Activated CD4-positive, alpha-beta T cell treated with anti-CD3 and anti-CD28 coated beads for 1 hour (primary cell): Measurements from ENCODE around the gene IL16.

Experiments
- DNase-seq: peaks from one replicate; pipeline ENCODE4 v3.0.0-alpha.2; 2020

Gene IL16

GRCh38 chr15:81209635-81210034 is 13.0 kb downstream of the IL16 start:
- no peak for DNase-seq

GRCh38 chr15:81211376-81211775 is 14.7 kb downstream of the IL16 start:
- no peak for DNase-seq

GRCh38 chr15:81213982-81214381 is 17.3 kb downstream of the IL16 start:
- no peak for DNase-seq

DNA sequence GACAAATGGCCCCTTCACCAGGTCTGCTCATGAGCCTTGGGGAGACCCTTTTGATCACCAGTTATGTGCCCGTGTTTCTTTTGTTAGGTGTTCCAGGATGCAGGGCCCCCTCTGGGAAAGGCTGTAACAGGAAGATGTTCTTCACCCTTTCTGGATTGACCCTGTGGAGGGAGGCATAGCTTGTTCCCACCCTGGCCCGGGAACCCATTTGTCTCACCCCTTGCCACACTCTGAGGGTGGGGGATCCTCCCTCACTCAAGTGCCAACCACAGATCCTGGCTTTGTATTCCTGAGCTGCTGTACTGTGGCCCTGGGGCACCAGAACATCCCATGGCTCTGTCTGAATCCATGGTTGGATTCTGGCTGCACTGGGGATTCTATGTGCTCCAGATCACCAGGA is 18.9 kb downstream of the IL16 start:
- DNase-seq = no peak

DNA sequence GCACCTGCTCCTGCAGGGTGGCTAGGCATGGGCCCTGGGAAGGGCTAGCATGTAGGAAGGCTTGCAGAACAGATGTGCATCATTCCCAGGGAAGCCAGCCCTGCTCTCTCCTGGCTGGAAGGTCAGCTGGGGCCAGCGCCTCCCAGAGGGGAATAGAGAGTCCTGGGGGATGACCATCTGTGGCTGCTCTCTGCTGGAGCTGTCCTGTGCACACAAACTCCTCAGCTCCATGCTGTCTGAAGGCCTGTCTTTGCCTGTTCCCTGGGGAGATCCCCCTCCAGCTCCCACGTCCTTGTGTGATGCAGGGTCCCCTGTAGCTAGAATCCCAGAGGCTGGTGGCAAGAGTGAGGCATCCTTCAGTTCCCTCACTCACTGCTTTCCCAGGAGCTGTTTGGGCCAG is 19.3 kb downstream of the IL16 start:
- no peak for DNase-seq

GRCh38 chr15:81216422-81216821 is 19.7 kb downstream of the IL16 start:
- no peak for DNase-seq

- DNase-seq = no peak
These were observed 24.8 kb downstream of the IL16 start for GRCh38 chr15:81221449-81221848.

- no peak for DNase-seq
These were observed 25.3 kb downstream of the IL16 start for GRCh38 chr15:81222007-81222406.

DNA sequence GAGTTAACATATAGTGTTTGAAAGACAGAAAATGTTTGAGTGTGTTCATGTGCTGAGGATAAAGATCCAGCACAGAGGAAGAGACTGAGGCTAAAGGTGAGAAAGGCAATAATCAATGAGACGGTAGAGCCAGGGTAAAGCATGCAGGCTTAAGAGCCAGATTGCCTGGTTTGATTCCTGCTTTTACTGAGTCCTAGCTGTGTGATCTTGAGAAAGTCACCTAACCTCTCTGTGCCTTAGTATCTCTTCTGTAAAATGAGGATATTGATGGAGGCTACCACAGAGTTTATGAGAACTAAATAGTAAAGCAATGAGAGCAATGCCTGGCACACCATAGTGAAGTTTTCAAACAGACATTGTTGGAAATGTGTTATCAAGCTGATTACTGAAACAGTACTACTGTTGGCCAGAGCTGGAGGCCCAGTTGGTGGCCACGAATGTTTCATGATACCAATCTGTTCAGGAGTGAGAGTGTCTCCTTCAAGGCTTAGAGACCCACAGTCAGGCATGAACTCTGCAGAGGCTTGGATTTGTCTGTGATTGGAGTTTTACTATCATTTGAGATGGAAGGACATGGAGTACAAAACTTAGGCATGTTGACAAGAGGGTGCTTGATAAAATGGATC is 26.8 kb downstream of the IL16 start:
- no peak for DNase-seq

DNA sequence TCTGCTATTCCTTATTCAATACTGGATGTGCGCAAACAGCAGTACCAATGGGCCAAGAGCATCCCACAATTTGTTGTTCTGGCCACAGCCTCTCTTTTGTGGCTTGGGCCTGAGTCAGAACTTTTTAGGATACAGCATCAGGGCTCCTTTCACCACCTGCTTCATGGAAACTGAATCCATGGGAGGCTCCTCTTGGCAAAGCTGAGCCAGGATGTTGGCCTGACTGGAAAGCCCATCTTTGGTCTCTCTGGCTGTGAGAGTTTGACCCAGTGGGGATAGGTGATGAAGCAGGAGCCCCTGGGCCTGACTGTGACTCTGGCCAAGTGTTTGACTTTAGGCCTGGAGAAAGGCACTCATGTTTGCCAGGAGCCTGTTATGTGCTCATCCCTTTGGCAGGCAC is 27.6 kb downstream of the IL16 start:
- no peak for DNase-seq

GRCh38 chr15:81225161-81225671 is 28.5 kb downstream of the IL16 start:
- DNase-seq = no peak

DNA sequence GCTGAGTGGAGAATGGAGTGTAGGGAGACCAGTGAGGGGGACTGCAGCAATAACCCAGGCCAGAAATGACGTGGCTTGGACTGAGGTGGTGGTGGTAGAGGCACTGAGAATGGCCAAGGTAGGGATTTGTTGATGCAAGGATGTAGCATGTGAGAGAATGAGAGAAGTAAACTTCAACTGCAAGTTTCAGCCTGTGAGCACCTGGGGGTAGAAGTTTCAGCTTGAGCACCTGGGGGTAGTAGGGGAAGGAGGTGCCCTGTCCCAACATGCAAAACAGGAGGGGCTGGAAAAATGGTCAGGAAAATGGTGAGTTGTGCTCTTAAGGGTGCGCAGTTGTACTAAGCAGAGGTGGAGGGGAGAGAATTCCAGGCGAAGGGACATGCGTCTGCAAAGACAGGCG is 31.0 kb downstream of the IL16 start:
- DNase-seq = no peak

DNA sequence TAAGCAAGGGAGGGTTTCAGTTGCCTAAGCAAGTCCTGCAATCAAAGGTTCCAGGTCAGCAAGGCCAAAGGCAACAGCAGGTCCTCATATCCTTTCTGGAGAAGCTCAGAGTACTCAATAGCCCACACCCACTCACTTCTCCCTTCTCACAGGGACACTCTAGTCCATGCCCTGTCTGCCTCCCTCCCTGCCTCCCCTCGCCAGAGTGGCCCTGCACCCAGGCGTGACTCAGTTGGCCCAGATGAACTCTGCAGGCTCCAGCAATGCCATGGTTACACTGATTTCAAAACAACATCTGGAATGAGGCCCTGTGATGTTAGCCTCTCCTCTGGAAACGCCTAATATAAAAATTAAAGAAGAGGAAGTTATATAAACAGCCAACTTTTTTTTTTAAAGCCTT is 32.9 kb downstream of the IL16 start:
- no peak for DNase-seq

GRCh38 chr15:81235276-81236123 is 38.8 kb downstream of the IL16 start:
- no peak for DNase-seq

DNA sequence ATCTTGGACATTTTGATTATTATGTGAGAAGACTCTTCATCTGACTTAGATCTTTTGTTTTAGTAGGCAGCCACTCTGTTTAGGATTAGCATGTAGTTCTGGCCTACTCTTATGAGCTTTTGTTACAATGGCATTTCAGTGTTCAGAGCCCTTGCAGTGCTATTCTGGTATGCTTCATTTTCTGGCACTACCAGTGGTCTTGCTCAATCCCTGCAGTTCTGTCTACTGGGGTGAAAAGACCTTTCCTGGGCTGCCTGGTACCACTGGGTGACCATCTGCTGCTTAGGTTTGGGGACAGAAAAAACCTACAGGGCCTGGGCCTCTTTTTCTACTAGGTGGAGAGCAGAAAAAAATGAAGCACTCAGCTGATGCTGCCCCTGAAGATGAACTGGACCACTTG is 42.5 kb downstream of the IL16 start:
- DNase-seq = no peak

GRCh38 chr15:81242778-81243177 is 46.1 kb downstream of the IL16 start:
- DNase-seq = no peak

GRCh38 chr15:81244306-81244705 is 47.6 kb downstream of the IL16 start:
- DNase-seq = no peak

GRCh38 chr15:81253846-81254245 is 57.2 kb downstream of the IL16 start:
- no peak for DNase-seq

DNA sequence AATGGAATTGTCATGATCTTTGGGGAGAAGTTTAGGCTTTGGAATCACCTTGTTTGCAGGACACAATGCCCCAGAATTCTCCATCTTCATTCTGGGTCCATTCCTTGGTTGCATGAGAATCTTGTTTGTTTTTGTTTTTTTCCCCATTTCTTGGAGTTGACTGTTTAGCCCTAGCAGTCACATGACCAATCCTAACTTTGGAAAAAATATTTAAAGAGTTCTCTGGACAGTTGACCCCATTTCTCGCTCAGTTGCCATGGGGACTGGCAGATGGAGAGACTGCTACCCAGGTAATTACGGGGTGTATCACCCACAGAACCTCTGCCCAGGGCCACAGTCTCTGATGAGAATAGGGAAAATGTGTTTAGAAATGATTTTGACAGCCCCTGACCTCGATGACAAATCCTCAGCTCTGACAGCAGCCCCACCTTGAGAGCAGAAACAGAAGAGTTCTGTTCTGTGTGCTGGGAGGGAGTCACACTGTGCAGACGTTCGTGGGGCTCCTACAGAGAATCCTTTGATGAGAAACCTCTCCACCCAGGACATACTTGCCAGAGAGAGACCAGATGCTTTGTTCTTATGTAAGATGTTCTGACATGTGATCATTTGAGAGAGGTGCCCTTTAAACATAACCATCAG is 57.7 kb downstream of the IL16 start:
- no peak for DNase-seq

- no peak for DNase-seq
These were observed 58.2 kb downstream of the IL16 start for GRCh38 chr15:81254916-81255290.

DNA sequence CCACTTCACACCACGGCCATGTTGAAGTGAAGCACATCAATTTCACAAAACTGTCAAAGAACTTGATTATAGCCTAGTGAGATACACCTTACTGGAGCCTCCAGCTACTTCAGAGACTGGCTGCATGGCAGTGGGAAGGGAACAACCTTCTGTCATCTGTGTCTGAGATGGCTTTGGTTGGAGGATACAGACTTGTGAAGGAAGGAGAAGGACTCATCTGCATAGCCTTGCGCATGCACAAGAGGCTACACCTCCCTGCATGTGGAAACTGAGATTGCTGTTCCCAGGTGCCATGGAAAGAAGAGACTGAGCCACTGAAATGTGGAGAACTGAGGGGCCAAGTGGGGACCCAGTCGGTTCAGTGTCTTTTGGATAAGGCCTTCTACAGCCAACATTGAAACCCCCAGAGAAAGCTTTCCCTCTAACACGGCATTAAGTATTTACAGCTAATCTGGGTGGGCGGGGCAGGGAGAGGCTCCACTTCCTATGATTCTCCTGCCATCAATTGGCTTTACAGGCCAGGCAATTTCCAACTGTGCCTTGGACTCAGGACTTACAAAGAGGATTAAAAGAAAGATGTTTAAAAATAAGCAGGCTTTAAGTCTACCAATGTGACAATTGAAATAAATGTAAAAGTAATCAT is 58.8 kb downstream of the IL16 start:
- no peak for DNase-seq

DNA sequence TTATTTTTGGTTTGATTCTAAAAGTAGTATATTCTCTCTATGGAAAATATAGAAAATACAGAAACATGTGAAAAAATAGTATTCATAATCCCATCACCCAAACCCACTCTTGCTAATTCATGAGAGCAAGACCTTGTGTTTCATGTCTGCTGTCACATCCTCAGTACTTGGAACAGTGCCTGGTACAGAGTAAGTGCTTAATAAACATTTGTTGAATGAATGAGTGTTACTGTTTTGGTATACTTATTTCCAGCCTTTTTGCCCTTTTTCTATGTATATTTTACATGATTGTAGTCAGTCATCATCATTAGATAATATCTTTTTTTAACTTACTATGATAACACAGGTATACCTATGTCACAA is 59.3 kb downstream of the IL16 start:
- no peak for DNase-seq

GRCh38 chr15:81256916-81257315 is 60.2 kb downstream of the IL16 start:
- no peak for DNase-seq

GRCh38 chr15:81257435-81257834 is 60.8 kb downstream of the IL16 start:
- DNase-seq = no peak
